IMR-90 (cell line): ENCODE results near the gene KDM2B. TPM values are rescaled to one million over a fixed set of nuclear protein-coding genes. Genes with fewer than 3 reads are reported as not detected.

Source experiments
- ATAC-seq: fragments of 200-7000 bp; cut with Tn5 transposase; 2 replicates; pipeline ENCODE4 v1.9.1; 2020; ENCODE audit warnings: low read depth, mild to moderate bottlenecking, moderate library complexity
- BruUV-seq: library from RNA; stranded (reverse); fragments of 400-500 nt; replicated peaks from 2 replicates; lab custom pipeline; 2021; lab: Mats Ljungman, UMichigan
- CTCF ChIA-PET: fragments of 300-600 bp; formaldehyde crosslinking; extraction: SDS; loops from one replicate; lab custom pipeline; 2021; ENCODE audit warnings: antibody characterized with exemption; lab: Yijun Ruan, JAX
- POLR2A ChIA-PET: fragments of 300-600 bp; sonication (Branson Sonifier 250); formaldehyde crosslinking; loops from one replicate; lab custom pipeline; 2022; ENCODE audit warnings: antibody characterized with exemption; ENCODE audit not compliant: unreplicated experiment; lab: Charles Lee
- DNase-seq: peaks from one replicate; pipeline ENCODE4 v3.0.0; 2013
- H2AFZ ChIP-seq: replicated peaks from 2 replicates; pipeline ENCODE3; 2013; ENCODE audit warnings: low read length, mild to moderate bottlenecking; ENCODE audit not compliant: poor library complexity
- H2AK5ac ChIP-seq: 2 replicates; pipeline ENCODE4 v1.6.1; 2013; ENCODE audit warnings: low read depth, low read length, inconsistent platforms
- H2AK9ac ChIP-seq: replicated peaks from 2 replicates; pipeline ENCODE3; 2013; ENCODE audit warnings: mild to moderate bottlenecking, low read depth, low read length, moderate library complexity; ENCODE audit not compliant: poor library complexity
- H2BK120ac ChIP-seq: 2 replicates; pipeline ENCODE4 v1.6.1; 2013; ENCODE audit warnings: low read depth, low read length, inconsistent platforms
- H2BK15ac ChIP-seq: 3 replicates; pipeline ENCODE4 v1.6.1; 2013; ENCODE audit warnings: low read depth, low read length, inconsistent platforms
- H2BK20ac ChIP-seq: 2 replicates; pipeline ENCODE4 v1.6.1; 2013; ENCODE audit warnings: low read depth, mild to moderate bottlenecking, inconsistent platforms, low read length, moderate library complexity
- H2BK5ac ChIP-seq: 2 replicates; pipeline ENCODE4 v1.6.1; 2013; ENCODE audit warnings: mild to moderate bottlenecking, low read depth, low read length, inconsistent platforms; ENCODE audit not compliant: poor library complexity, severe bottlenecking
- H3K14ac ChIP-seq: replicated peaks from 2 replicates; pipeline ENCODE4 v1.6.1; 2013; ENCODE audit warnings: low read depth, low read length, inconsistent platforms
- H3K18ac ChIP-seq: 2 replicates; pipeline ENCODE4 v1.6.1; 2013; ENCODE audit warnings: low read depth, low read length, control low read depth
- H3K23ac ChIP-seq: 2 replicates; pipeline ENCODE4 v1.6.1; 2013; ENCODE audit warnings: low read depth, low read length, inconsistent platforms
- H3K27ac ChIP-seq: 2 replicates; pipeline ENCODE4 v1.5.1; 2013; ENCODE audit warnings: mild to moderate bottlenecking, control low read depth, low read length; ENCODE audit not compliant: insufficient read depth
- H3K27me3 ChIP-seq: 2 replicates; pipeline ENCODE4 v1.6.1; 2013; ENCODE audit warnings: low read length; ENCODE audit not compliant: control insufficient read depth, insufficient read depth
- H3K36me3 ChIP-seq: 2 replicates; pipeline ENCODE4 v1.6.1; 2013; ENCODE audit warnings: low read length, mixed read lengths; ENCODE audit not compliant: control insufficient read depth, insufficient read depth
- H3K4ac ChIP-seq: 2 replicates; pipeline ENCODE4 v1.6.1; 2013; ENCODE audit warnings: low read depth, low read length, inconsistent platforms
- H3K4me1 ChIP-seq: 2 replicates; pipeline ENCODE4 v1.6.1; 2013; ENCODE audit warnings: low read length, mixed read lengths; ENCODE audit not compliant: control insufficient read depth, insufficient read depth
- H3K4me2 ChIP-seq: 2 replicates; pipeline ENCODE4 v1.6.1; 2013; ENCODE audit warnings: low read depth, mild to moderate bottlenecking, control low read depth, low read length, moderate library complexity
- H3K4me3 ChIP-seq: 2 replicates; pipeline ENCODE4 v1.5.1; 2013; ENCODE audit warnings: low read depth, mild to moderate bottlenecking, control low read depth, low read length, moderate library complexity; ENCODE audit not compliant: insufficient read depth
- H3K56ac ChIP-seq: 2 replicates; pipeline ENCODE4 v1.6.1; 2013; ENCODE audit warnings: low read length, inconsistent platforms; ENCODE audit not compliant: insufficient read depth; ENCODE audit errors: extremely low read depth
- H3K79me1 ChIP-seq, 2 experiments: 2 replicates each; pipeline ENCODE4 v1.6.1; 2013; ENCODE audit warnings: low read length in 2 of 2, inconsistent platforms in 1 of 2, low read depth in 1 of 2
- H3K9ac ChIP-seq: 2 replicates; pipeline ENCODE4 v1.6.1; 2013; ENCODE audit warnings: low read depth, low read length, control low read depth
- H3K9me1 ChIP-seq: 2 replicates; pipeline ENCODE4 v1.6.1; 2013; ENCODE audit warnings: low read length, inconsistent platforms; ENCODE audit not compliant: insufficient read depth
- H3K9me3 ChIP-seq: 2 replicates; pipeline ENCODE4 v1.6.1; 2013; ENCODE audit warnings: low read length; ENCODE audit not compliant: control insufficient read depth, insufficient read depth
- H4K20me1 ChIP-seq: 2 replicates; pipeline ENCODE4 v1.6.1; 2013; ENCODE audit warnings: low read length, inconsistent platforms; ENCODE audit not compliant: insufficient read depth
- H4K5ac ChIP-seq: 2 replicates; pipeline ENCODE4 v1.6.1; 2013; ENCODE audit warnings: mild to moderate bottlenecking, low read depth, low read length, control low read depth
- H4K8ac ChIP-seq, 2 experiments: 2 replicates each; pipeline ENCODE4 v1.6.1; 2013; ENCODE audit warnings: low read depth in 2 of 2, low read length in 2 of 2, control low read depth in 1 of 2, inconsistent platforms in 1 of 2
- H4K91ac ChIP-seq: 2 replicates; pipeline ENCODE4 v1.6.1; 2013; ENCODE audit warnings: low read depth, low read length, inconsistent platforms; ENCODE audit not compliant: insufficient read depth
- CTCF ChIP-seq: conservative IDR thresholded peaks from 2 replicates; pipeline ENCODE4 v1.5.1; 2012; ENCODE audit warnings: mild to moderate bottlenecking, low read depth, low read length, improper control_type of control experiment
- FOS ChIP-seq: fragments of 150-350 bp; IDR thresholded peaks from 2 replicates; pipeline ENCODE4 v1.6.1; 2016; ENCODE audit warnings: low read depth, low read length
- SMC3 ChIP-seq: fragments of 150-350 bp; IDR thresholded peaks from 2 replicates; pipeline ENCODE4 v1.6.1; 2016; ENCODE audit warnings: low read depth, mild to moderate bottlenecking, antibody characterized with exemption, low read length, moderate library complexity
- USF2 ChIP-seq: fragments of 150-350 bp; IDR thresholded peaks from 2 replicates; pipeline ENCODE4 v1.6.1; 2017; ENCODE audit warnings: mild to moderate bottlenecking, antibody characterized with exemption, low read length, low read depth
- WGBS, 2 experiments: methylation state at CpG; one replicate each; pipeline versions ENCODE4 v1.1.5 to v1.1.7; 2013; ENCODE audit warnings: missing lambda C conversion rate in 2 of 2; ENCODE audit not compliant: insufficient read length in 1 of 2; ENCODE audit errors: extremely low coverage in 2 of 2; 5-methylcytosine and 5-hydroxymethylcytosine counted together
- dilution Hi-C: fragments of 300-500 bp; cut with HindIII; formaldehyde crosslinking; loops from one replicate; pipeline ENCODE4 v1.14.3; 2018; ENCODE audit warnings: low sequenced_read_pairs; ENCODE audit not compliant: unreplicated experiment
- in situ Hi-C: fragments of 300-500 bp; cut with MboI; formaldehyde crosslinking; loops from 3 replicates; pipeline ENCODE4 v1.14.3; 2019; ENCODE audit warnings: low sequenced_read_pairs, inconsistent platforms, mixed read lengths
- intact Hi-C: fragments of 100-400 bp; cut with micrococcal nuclease; formaldehyde crosslinking; loops from 2 replicates; pipeline ENCODE4 v1.10.0; 2022
- polyA plus RNA-seq, 3 experiments: library from polyadenylated mRNA; depleted of rRNA; stranded (reverse); fragments of >200 nt; gene quantifications; 2 replicates each; pipeline ENCODE4 v1.2.3, GENCODE V29; 2012; ENCODE audit warnings: low replicate concordance in 1 of 3
- total RNA-seq: library from RNA; depleted of rRNA; stranded (reverse); fragments of >200 nt; gene quantifications from 2 replicates; pipeline ENCODE4 v1.2.3, GENCODE V29; 2012

The KDM2B gene
- total and polyA plus RNA-seq, 2 of the 4 experiments (the other 2 are of a cell fraction): 22.6 to 24.2 TPM

GRCh38 chr12:121596526-121596925 is 15.7 kb upstream of the KDM2B start:
- H4K5ac ChIP-seq: no peak overlapping the region
- no peak overlapping the region for H2BK120ac ChIP-seq
- H4K91ac ChIP-seq: no peak overlapping the region
- no peak overlapping the region for H2AK5ac ChIP-seq
- in situ Hi-C loops (no loop called here), intact Hi-C loops (no loop called here), dilution Hi-C loops (no loop called here)
- CTCF ChIA-PET: no interaction called here
- POLR2A ChIA-PET: no interaction called here
- H2BK15ac ChIP-seq: no peak overlapping the region
- H3K4me1 ChIP-seq: no peaks in the 10 kb centered on the region
- H3K9me3 ChIP-seq: no peaks in the 10 kb centered on the region
- H4K8ac ChIP-seq: no peak overlapping the region
- no peak overlapping the region for H3K56ac ChIP-seq
- WGBS, 2 experiments: no CpG with 5 or more reads among the region's 5 CpGs
- H3K23ac ChIP-seq: no peak overlapping the region
- H3K27me3 ChIP-seq: no peaks in the 10 kb centered on the region
- H4K20me1 ChIP-seq: no peaks in the 10 kb centered on the region
- no peak overlapping the region for H3K4me3 ChIP-seq
- no peak overlapping the region for H3K18ac ChIP-seq
- H2AFZ ChIP-seq: no peak overlapping the region
- no peak overlapping the region for H3K27ac ChIP-seq
- H3K14ac ChIP-seq: no peak overlapping the region
- no peak overlapping the region for H2AK9ac ChIP-seq
- DNase-seq: no peak
- no peak for ATAC-seq
- H3K36me3 ChIP-seq: no peaks in the 10 kb centered on the region
- H3K9me1 ChIP-seq: no peaks in the 10 kb centered on the region
- H3K79me1 ChIP-seq: no peaks in the 10 kb centered on the region
- TF ChIP-seq USF2: no peak
- TF ChIP-seq FOS: no peak
- TF ChIP-seq CTCF: no peak
- no peak for TF ChIP-seq SMC3
- H2BK20ac ChIP-seq: no peak overlapping the region
- no TSS peak for BruUV-seq
- H2BK5ac ChIP-seq: no peak overlapping the region
- H3K9ac ChIP-seq: no peak overlapping the region
- no peak overlapping the region for H3K4ac ChIP-seq
- no peak overlapping the region for H3K4me2 ChIP-seq
